HFFc6 (cell line): ENCODE results near the gene FLAD1. TPM values are rescaled to one million over a fixed set of nuclear protein-coding genes. Genes with fewer than 3 reads are reported as not detected.

Source experiments
- DNase-seq: peaks from one replicate; pipeline ENCODE4 v3.0.0-alpha.2; 2018
- H3K27ac Mint-ChIP-seq: 2 replicates; pipeline ENCODE4 v1.8.0; 2020; ENCODE audit warnings: mild to moderate bottlenecking, mixed read lengths
- H3K27me3 Mint-ChIP-seq: 2 replicates; pipeline ENCODE4 v1.8.0; 2021; ENCODE audit warnings: mild to moderate bottlenecking, moderate library complexity, mixed read lengths; ENCODE audit not compliant: insufficient read depth
- H3K36me3 Mint-ChIP-seq: 2 replicates; pipeline ENCODE4 v1.8.0; 2021; ENCODE audit warnings: low read depth, mixed read lengths
- H3K4me1 Mint-ChIP-seq: 2 replicates; pipeline ENCODE4 v1.8.0; 2020; ENCODE audit warnings: low read depth, mixed read lengths
- H3K4me3 Mint-ChIP-seq: 2 replicates; pipeline ENCODE4 v1.8.0; 2020; ENCODE audit warnings: mild to moderate bottlenecking, moderate library complexity, mixed read lengths
- H3K9me3 Mint-ChIP-seq: 2 replicates; pipeline ENCODE4 v1.8.0; 2020; ENCODE audit warnings: mild to moderate bottlenecking, mixed read lengths
- total RNA-seq, 6 experiments: library from RNA; stranded (reverse); fragmentation: NEBNext Ultra II Directional; extraction: Animal tissue kit (Norgen Biotek cat#: 25700); gene quantifications; 2 replicates in 1 of 6; 3 replicates in 5 of 6; pipeline ENCODE4 v1.2.3, GENCODE V29; 2021
- TF ChIP-seq, protein P1 (sequence below): fragments of 200-600 bp; sonication (generic); IDR thresholded peaks from 2 replicates; pipeline ENCODE4 v1.5.0; 2021; ENCODE audit warnings: antibody characterized with exemption, mild to moderate bottlenecking

The FLAD1 gene
- total RNA-seq, 6 experiments from 2014 or later = 25.1 to 35.3 (median 29.6) TPM

DNA sequence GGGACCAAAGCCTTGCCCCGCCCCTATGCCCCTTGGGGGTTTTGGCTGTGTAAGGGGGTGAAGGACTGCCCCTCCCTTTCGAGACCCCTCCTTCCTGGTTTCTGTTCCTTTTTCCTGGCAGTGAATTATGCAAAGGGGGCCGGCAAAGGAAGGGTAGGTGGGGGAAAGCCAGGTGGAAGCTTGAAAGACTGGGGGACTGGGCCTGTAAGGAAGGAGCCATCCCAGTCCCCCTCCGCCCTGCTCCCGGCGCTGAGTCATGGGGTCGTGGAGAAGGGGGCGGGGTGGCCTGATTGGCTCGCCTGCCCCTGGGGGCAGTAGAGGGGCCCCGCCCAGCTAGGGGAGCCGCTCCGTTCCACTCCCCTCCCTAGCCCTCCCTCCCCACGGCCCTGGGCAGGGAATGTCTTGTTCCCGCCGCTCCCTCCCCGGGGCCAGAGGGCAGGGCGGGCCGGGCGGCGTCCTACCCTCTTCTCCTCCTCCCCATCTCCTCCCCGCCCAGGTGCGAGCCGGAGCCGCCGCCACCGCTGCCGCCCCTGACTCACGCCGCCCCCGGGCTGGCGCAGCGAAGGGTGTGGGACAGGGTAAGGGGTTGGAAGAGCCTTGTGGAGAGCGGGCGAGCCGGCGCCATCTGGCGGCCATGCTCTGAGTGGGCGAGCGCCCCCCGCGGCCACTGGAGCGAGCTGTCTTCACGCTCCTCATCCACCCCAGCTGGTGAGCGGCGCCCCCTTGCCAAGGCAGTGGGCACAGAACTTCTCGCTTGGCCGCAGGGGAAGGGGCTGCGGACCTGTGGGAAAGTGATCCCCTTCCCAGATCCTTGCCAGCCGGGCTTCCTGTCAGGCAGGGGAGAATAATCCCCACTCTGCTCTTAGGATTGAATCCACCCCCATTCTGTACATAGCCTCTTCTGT is 34.1 kb downstream of the FLAD1 start:
- TF ChIP-seq, protein P1, sequence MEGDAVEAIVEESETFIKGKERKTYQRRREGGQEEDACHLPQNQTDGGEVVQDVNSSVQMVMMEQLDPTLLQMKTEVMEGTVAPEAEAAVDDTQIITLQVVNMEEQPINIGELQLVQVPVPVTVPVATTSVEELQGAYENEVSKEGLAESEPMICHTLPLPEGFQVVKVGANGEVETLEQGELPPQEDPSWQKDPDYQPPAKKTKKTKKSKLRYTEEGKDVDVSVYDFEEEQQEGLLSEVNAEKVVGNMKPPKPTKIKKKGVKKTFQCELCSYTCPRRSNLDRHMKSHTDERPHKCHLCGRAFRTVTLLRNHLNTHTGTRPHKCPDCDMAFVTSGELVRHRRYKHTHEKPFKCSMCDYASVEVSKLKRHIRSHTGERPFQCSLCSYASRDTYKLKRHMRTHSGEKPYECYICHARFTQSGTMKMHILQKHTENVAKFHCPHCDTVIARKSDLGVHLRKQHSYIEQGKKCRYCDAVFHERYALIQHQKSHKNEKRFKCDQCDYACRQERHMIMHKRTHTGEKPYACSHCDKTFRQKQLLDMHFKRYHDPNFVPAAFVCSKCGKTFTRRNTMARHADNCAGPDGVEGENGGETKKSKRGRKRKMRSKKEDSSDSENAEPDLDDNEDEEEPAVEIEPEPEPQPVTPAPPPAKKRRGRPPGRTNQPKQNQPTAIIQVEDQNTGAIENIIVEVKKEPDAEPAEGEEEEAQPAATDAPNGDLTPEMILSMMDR = peak; percentile 99
- Mint-ChIP-seq H3K4me1 (peaks cover 30% of the 10 kb centered on the region), H3K36me3 (no peaks in the 10 kb centered on the region), H3K4me3 (peak overlapping the region; percentile 49), H3K27ac (peak overlapping the region; percentile 74), H3K9me3 (no peaks in the 10 kb centered on the region), H3K27me3 (no peaks in the 10 kb centered on the region; the same call in 1 of the 2 replicates)
- DNase-seq = peak; percentile 74

DNA sequence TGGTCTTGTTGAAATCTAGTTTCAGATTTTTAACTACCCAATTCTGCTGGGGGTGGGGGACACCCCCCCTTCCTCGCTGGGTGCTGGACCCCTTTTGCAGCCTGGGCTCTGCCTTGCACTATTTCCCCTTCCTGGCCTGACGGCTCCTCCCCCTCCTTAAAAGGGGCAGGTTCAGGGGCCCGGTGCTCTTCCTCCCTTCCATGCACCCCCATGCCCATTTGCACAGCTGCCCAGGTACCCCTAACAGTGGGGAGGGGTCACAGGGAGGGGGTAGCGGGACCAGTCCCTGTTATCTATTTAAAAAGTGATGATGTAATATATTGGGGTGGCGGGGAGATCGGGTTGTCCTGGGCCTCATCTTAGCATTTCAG is 34.8 kb downstream of the FLAD1 start:
- H3K9me3 Mint-ChIP-seq = no peaks in the 10 kb centered on the region
- no peaks in the 10 kb centered on the region for H3K36me3 Mint-ChIP-seq
- peak overlapping the region; percentile 42 for H3K4me3 Mint-ChIP-seq
- no peaks in the 10 kb centered on the region; the same call in 1 of the 2 replicates for H3K27me3 Mint-ChIP-seq
- TF ChIP-seq, protein P1 = no peak
- no peak overlapping the region for H3K27ac Mint-ChIP-seq
- no peak for DNase-seq
- H3K4me1 Mint-ChIP-seq = peaks cover 32% of the 10 kb centered on the region

DNA sequence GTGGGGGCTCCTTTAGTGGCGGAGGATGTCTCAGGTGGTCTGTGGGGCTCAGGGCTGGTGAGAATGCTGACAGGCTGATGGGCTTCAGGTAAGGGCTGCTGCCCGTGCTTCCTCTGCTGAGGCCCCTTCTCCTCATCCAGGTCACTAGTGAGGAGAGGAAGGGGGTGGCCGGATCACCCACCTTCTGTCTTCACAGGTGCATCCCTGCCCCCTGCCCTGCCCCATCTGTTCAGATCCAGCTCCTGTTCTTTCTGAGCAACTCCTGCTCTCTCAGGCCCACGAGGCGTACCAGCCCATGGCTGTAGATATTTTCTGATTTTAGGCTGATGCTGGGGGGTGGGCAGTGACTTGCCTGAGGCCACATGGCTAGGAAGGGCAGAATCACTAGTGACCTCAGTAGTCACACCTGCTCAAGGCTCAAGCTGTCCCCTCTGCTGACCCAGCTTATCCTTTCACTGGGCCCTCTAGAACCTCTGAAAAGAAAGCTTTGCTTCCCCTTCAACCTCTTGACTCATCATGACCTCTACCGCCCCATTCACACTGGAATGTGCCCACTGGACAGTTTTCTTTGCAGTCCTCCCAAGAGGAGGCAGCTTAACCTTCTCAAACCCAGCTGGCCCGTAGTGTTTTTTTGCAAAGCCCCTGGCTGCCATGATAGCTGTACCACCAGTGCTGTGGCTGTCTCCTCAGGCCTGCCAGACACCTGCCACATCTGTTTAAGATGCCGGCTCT is 35.6 kb downstream of the FLAD1 start:
- Mint-ChIP-seq H3K27ac (no peak overlapping the region), H3K36me3 (no peaks in the 10 kb centered on the region)
- DNase-seq = no peak

DNA sequence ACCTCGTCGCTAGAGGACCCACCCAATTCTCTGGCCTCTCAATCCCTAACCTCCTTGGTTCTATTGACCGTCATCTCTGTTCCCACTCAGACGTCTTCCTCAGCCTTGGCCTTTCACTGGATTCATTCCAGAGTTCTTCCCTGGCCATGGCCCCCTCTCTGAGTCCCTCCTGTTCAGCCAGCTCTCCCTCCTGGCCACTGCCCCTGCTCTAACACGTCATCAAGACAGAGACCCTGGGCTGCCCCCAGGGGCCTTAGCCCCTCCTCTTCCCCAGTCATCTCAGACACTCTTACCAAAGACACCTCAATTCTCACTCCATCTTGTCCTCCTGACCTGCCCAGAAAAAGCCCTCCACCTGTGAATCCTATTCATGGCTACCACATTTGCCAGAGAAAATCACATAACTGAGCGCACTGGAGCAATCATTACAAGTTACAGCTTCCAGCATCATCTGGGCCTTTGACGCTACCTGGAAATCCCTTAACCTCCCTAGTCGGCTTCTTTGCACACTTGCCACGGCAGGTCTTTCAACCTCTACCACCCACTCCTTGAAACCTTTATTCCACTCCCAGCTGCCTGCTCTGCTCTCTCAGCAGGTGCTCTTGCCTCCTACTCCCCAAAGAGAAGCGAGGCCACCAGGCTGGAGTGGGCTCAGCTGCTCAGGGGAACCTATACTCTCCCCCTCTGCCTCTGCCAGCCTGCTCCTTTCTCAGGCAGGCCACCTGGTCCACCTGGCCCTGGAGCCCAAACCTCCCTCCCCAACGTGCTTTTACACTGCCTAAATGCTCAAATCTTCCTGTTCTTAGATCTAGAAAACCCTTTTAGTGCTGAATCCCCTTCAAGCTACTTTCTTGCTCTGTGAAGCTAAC is 36.5 kb downstream of the FLAD1 start:
- Mint-ChIP-seq H3K27me3 (no peaks in the 10 kb centered on the region; the same call in 1 of the 2 replicates), H3K4me1 (peaks cover 32% of the 10 kb centered on the region), H3K9me3 (no peaks in the 10 kb centered on the region), H3K36me3 (no peaks in the 10 kb centered on the region), H3K4me3 (no peak overlapping the region; the same call in 1 of the 2 replicates), H3K27ac (0 out of 2 replicates have a peak overlapping the region, but pooled peaks have one; percentile 27)
- TF ChIP-seq, protein P1 = no peak
- no peak for DNase-seq

More for the DNA sequence above, 35.6 kb downstream of the FLAD1 start:
- H3K4me1 Mint-ChIP-seq = peaks cover 32% of the 10 kb centered on the region
- TF ChIP-seq, protein P1 = no peak
- peak overlapping the region; percentile 33; the same call in 1 of the 2 replicates for H3K4me3 Mint-ChIP-seq
- H3K27me3 Mint-ChIP-seq = no peaks in the 10 kb centered on the region; the same call in 1 of the 2 replicates
- H3K9me3 Mint-ChIP-seq = no peaks in the 10 kb centered on the region
